ENCODE results near the gene CCDC27.

DNA sequence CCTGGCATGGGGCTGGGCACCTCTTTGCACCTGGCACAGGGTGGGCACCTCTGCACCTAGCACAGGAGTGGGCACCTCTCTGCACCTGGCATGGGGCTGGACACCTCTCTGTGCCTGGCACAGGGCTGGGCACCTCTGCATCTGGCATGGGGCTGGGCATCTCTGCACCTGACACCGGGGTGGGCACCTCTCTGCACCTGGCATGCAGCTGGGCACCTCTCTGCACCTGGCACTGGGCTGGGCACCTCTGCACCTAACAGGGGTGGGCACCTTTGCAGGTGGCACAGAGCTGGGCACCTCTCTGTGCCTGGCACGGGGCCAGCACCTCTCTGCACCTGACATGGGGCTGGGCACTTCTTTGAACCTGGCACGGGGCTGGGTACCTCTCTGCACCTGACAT is 29.4 kb upstream of the CCDC27 start:
- TF ChIP-seq, protein P1, sequence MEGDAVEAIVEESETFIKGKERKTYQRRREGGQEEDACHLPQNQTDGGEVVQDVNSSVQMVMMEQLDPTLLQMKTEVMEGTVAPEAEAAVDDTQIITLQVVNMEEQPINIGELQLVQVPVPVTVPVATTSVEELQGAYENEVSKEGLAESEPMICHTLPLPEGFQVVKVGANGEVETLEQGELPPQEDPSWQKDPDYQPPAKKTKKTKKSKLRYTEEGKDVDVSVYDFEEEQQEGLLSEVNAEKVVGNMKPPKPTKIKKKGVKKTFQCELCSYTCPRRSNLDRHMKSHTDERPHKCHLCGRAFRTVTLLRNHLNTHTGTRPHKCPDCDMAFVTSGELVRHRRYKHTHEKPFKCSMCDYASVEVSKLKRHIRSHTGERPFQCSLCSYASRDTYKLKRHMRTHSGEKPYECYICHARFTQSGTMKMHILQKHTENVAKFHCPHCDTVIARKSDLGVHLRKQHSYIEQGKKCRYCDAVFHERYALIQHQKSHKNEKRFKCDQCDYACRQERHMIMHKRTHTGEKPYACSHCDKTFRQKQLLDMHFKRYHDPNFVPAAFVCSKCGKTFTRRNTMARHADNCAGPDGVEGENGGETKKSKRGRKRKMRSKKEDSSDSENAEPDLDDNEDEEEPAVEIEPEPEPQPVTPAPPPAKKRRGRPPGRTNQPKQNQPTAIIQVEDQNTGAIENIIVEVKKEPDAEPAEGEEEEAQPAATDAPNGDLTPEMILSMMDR (IDR thresholded peaks at IDR 0.05), result no peak
- no peak for TF ChIP-seq POLR2A (IDR thresholded peaks at IDR 0.05)
